ENCODE measurements around the gene MACROH2A2. TPM values are rescaled to one million over a fixed set of nuclear protein-coding genes. Genes with fewer than 3 reads are reported as not detected.
A peak's percentile ranks its signal among the peaks of the same experiment; 100 is the strongest.

The MACROH2A2 gene
- polyA plus RNA-seq, 3 donors: 77.3 to 95.7 (median 95.0) TPM

DNA sequence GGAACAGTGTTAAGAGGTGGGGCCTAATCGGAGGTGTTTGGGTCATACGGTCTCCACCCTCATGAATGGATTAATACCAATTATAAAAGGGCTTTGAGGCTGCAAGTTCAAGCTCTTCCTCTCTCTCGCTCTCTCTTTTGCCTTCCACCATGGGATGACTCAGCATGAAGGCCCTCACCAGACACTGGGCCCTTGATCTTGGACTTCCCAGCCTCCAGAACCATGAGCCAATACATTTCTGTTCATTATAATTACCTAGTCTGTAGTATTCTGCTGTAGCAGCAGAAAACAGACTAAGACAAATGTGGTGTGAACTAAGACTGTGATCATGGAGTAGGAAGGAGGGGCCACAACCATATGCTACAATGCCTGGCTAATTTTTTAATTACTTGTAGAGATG is 72.3 kb downstream of the MACROH2A2 start:
- DNase-seq: no peak

DNA sequence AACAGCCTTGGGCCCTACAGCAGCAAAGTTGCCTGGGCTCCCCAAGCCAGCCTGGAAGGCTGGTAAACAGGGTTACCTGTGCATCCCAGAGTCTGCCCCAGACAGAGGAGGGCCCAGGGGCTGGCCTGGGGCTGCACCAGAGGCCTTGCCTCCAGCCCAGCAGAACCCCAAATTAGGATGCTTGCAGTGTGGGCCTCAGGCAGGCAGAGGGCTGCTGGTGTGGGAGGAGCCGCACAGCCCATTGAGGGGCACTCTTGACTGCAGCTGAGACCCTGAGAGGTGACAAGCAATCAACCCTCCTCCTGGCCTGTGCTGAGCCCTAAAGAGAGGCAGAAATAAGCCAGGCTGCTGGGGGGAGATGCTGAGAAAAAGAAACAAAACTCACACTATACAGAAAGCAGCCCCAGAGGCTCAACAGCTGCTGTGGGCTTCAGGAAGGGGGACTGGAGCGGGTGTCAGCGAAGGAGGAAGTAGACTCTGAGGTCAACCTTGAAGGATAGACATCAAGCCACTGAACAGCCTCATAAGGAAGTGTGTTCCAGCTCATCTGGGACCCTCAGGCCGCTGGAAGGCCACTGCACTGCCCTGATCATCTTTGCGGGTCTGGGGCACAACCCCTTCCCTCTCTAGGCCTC is 73.4 kb downstream of the MACROH2A2 start:
- DNase-seq: no peak

DNA sequence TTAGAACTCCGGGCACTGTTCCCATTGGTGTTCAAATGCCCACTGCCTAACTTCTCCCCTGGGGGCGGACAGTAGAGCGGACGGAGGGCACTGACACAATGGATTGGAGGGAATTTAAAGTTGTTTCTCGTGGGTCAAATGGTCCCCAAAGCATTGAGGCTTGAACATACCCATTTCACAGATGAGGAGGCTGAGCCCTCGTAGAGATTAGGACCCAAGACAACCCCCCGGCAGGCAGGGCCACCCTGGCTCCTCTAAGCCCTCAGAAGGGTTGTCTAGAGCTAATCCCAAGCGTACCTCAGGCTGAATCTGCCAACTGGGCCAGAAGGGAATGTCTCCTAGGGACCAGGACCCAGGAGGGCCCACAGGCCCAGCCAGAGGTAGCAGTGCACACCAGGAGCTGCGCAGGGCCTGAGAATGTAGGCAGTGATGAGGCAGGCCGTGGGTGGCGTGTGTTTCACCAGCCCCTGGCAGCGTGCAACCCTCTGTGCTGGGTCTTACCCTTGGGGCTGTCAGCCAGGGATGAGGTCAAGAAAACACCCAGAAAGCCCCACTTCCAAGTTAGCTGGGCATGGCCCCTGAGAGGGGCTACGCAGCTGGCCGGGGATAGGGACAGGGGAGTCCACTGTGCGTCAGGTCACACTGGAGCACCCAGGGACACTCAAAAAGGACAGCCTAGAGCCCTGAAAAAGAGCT is 74.2 kb downstream of the MACROH2A2 start:
- DNase-seq: no peak

DNA sequence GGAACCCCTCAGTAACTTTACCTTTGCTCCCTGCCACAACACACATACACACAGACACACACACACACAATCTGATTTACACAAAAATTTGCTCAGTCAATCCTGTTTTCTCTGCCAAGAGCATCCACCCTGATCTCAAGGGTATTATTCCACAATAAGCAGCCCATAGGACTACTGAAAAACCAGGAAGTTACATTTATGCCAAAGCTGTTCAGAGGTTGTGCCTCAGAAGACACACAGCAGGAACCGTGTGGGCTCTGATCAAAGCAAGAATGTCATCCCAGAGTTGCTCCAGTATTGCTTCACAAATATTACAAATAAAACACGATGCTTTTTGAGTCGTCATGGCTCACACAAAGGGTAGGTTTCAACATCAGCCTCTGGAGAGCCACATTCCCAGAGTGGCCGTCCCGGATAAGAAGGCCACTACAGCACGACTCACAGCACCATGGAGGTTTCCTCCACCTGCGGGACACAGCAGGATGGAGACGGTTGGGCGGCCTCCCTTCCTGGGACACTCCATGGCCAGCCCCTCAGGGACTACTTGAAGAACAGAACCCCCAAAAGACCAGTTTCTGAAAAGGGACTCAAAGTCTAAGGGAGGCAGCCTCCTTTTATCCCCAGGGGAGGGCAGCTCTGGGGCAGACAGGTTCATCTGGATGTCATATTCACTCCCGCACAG is 78.4 kb downstream of the MACROH2A2 start:
- DNase-seq: no peak

DNA sequence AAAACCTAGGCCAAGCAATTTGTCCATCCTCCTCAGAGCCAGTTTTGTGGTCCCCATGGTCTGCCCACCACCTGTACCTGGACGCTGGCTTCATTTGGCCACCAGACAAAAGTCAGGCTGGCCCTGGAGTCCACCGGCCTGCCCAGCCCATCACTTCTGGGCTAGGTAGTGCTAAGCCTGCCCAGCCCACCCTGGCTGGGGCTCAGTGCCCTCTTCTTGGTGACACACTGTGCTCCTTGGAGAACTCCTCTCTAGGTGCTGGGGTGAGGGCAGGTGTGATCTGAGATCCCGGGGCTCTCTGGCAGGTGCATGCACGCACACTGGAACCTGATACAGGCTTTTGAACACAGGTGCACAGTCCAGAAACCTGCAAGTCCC is 78.9 kb downstream of the MACROH2A2 start:
- DNase-seq: no peak

DNA sequence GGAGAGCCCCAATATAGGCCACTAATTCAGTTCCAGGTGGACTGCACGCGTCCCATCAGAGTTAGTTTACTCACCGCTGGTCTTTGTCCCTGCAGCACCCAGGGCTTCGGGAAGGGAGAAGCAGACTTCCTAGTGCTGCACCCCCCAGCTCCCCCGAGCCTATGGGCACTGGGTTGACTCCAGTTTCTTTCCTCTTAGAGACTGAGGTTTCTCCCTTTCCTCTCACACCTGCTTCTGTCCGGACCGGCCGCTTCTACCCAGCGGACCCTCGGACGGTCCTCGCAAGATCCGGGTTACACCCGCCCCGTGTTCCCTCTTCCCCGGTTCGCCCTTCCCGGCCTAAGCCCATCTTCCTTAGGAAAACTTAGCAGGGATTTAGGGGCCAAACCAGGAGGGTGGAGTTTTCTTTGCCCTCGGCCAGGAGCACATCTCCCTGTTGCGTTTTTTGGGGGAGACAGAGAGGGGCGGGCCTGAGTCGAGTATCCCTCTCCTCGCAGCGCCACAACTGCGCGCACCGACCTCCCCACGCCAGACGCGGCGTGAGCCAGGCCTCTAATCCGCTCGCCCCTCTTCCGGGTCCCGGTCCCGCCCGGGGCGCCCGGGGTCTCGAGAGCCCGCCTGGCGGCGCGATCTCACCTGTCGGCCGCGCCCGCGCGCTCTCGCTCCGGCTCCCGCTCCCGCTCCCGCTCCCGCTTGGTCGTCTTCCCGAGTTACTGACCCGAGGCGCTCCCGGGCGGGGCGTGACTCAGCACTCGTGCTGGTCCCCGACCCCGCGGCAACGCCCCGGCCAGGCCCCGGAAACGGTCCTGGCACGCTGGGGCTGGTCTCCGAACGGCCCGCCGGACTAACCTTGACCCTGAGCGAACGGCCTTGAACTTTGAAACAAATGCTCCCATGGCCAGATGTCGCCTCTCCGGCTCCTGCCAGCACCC is 79.7 kb downstream of the MACROH2A2 start, which contains the start of gene AIFM2:
Gene AIFM2, minus strand, starts transcription at position 728 of the 932 bp plus-strand sequence. CDS start 8,741 bp downstream, outside the sequence.
- peak; percentile 65 for DNase-seq

DNA sequence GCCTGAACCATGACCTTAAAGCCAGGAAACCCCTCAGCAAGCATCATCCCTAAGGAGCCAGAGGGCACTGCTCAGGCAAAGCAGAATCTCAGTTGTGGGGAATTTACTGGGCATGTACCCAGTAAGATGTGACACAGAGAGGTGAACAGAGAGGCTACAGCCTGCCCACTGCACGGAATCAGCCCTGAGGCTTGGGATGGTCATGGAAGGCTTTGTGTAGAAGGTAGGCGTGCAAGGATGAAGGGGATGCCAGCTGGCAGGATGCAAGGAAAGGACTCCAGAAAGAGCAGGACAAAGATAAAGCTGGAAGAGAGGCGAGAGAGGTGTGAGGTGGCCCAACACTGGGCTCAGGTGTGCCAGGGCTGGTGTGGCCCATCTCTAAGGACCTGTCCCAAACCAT is 82.4 kb downstream of the MACROH2A2 start:
- DNase-seq: no peak

DNA sequence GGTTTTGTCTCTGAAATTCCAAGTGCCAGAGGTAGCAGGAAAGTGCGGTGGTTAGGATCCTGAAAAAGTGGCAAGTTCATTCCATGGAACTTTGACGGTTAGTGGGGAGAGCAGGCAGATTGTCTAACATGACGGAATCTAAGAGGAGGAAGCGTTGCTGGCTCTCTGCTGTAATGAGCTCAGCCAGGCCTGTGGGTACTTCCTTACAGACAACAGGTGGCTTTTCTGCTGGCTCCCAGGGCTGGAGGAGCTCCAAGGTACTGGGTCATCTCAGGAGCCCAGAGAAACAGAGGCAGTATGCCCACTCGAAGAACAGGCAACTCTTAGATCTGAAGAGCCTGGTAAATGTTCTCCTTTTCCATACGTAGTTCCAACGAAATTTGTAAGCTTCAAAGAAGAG is 83.0 kb downstream of the MACROH2A2 start:
- no peak for DNase-seq

DNA sequence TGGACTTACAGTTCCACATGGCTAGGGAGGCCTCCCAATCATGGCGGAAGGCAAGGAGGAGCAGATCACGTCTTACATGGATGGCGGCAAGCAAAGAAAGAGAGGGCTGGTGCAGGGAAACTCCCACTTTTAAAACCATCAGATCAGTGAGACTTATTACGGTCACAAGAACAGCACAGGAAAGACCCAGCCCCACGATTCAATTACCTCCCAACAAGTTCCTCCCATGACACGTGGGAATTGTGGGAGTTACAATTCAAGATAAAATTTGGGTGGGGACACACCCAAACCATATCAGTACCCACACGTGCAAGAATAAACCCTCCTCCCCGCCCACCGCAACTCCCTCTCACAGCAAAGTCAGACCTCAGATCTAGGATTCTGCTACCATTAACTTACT is 84.5 kb downstream of the MACROH2A2 start:
- DNase-seq: no peak

DNA sequence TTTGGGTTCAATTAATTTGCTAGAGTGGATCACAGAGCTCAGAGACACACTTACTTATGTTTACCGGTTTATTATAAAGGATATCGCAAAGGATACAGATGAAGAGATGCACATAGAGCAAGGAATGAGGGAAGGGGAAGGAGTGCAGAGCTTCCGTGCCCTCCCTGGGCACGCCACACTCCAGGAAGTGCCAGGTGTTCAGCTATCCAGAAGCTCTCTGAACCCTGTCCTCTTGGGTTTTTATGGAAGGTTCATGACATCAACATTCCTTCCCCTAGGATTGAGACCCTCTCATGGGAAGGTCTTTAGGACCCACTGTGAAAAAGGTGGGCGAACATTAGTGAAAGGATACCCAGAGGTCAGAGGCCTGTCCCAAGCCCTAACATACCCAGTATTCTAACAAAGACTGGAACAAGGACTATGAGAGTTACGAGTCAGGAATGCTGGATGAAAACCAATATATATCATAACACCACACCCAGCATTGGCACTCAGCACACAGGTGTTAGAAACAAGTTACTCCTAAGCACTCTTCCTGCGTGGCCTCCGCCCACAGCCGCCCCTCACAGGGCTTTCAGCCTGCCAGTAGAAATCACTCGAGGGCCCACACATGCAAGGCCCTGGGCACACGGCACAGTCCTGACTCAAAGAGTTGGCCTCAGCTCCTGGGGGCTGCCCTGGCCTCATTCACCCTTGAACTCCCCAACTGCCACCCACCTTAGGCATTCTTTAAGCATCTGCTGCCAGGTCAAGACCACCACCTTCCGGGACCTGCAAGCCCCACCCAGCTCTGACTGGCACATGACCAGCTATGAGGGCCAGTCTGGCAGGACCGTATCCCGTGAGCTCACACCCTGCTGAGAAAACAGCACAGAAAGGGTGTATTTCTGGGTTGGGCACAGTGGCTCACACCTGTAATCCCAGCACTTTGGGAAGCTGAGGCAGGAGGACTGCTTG is 85.6 kb downstream of the MACROH2A2 start:
- no peak for DNase-seq

DNA sequence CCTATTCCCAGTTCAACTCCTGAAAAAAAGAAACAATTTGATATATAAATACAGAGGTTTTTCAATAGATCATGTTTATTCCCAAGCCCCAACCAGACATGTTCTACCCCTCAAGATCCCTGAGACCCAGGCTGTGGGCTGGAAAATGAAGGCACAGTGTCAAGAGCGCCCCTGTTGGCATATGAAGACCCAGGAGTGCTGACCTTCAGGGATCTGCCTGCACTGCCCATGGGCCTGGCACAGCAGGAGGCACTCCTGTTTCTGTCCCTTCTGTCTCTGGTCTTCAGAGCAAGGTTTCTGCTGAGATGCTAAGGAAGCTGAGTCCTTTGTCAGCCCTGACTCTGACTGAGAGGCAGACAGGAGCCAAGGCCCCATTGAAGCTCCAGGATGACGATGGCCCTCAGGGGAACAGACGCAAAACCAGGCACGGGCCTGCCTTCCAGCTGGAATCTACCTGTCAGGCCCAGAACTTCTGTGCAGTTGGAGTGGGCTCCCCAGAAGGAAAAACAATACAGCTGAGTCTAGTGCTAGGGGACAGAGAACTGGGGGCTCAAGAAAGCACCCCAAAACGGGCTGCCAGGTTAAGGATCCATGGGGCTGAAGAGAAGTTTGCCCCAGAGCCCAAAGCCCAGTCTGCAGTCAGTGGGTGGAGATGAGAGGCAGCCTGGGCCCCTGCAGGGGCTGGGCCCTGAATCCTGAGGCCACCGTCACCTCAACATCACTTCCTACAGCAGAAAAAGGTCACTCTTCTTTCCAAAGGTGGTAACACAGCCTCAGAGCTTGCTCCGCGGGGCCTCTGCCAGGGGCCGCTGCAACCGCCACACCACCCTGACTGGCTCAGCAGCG is 86.7 kb downstream of the MACROH2A2 start:
- DNase-seq: no peak

DNA sequence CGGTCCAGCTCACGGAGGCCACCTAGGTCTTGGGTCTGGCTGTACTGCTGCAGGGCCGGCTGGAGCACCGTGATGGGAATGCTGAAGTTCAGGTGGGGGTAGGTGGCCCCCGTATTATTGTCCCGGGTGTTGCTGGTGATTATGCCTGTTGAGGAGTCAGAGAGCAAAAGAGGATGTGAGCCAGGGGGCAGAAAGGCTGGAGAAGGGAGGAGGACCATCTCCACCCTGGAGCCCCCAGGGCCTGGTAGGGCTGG is 87.3 kb downstream of the MACROH2A2 start:
- DNase-seq: no peak

DNA sequence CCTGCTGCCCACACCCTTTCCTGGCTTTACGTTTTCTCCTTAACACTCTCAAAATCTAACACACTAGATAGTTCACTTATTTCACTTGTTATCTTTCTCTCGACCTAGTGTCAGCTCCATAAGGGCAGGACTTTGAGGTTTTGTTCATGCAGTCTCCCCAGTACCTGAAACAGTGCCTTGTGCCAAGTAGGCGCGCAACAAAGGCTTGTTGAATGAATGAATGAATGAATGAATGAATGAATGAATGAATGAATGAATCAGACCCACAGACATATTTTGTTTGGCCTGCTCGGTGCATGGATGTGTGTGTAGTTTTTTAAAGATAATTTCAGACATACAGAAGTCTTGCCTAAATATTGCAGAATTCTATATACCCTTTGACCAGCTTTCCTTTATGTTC is 87.7 kb downstream of the MACROH2A2 start:
- no peak for DNase-seq

DNA sequence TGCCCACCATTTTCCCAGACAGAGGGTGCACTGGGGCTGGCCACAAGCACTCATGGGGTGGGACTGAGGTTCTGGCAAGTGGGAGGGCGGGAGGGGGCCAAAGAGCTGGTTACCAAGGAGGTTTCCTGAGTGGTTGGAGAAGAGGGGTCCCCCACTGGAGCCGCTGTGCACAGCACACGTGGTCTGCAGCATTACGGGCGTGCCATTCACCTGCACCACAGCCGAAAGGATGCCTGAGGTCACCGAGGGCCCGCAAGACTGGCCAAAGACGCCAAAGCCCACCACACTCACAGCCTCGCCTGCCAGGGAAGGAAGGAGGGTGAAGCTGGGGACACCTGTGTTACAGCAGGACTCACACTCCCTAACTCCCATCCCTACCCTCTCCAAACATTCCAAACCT is 89.9 kb downstream of the MACROH2A2 start:
- DNase-seq: no peak

DNA sequence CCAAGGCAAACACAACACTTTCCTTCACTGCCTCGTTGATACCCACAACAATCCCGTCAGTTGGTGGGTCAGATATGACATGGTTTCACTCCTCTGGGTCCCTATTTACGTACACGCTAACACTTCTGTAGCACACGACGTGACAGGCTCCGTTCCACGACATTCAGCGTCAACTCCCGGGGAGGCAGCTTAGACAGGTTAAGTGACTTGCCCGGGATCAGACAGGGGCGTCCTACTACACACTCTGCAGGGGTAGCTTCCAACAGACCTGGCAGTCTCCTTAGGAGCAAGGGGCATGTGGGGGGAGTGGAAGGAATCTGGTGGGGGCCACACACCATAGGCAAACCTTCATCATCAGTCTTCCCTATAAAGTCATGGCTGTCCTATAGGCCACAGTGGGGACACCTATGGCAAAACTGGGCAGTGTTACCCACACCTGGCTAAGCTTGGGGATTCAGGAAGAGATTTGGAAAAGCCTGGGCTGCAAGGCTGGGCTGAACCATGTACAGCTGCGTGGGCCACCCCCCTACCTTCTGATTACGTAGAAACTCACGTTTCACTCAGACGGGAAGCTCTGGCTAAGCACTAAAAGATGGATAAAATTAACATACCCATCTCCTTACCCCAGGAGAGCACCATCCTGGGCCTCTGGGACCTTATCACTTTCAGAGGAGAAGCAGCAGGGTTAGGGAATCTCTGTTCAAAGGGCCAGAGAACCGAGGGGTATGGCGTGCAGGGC is 91.9 kb downstream of the MACROH2A2 start:
- no peak for DNase-seq

DNA sequence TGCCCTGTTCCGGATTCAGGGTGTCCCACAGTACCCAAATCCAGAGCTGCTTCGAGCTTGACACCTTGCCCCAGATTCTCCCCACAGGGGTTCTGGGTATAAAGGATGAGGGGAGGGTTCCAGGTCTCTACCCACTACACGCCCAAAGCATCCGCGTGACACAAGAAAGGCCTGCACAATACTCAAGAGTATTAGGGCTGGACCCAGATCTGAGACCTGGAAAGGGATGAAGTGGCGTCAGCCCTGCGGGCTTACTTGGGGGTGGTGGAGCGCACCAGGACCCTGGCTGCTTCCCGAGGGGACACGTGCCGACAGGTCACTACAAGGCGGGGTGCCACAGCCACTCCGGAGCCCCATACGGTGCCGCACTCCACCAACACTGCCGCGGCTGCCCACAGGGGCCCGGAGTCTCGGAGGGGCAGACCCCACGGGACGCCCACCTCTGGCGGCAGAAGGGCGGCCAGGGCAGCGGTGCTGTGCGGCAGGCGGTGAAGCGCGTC is 92.6 kb downstream of the MACROH2A2 start:
- no peak for DNase-seq

DNA sequence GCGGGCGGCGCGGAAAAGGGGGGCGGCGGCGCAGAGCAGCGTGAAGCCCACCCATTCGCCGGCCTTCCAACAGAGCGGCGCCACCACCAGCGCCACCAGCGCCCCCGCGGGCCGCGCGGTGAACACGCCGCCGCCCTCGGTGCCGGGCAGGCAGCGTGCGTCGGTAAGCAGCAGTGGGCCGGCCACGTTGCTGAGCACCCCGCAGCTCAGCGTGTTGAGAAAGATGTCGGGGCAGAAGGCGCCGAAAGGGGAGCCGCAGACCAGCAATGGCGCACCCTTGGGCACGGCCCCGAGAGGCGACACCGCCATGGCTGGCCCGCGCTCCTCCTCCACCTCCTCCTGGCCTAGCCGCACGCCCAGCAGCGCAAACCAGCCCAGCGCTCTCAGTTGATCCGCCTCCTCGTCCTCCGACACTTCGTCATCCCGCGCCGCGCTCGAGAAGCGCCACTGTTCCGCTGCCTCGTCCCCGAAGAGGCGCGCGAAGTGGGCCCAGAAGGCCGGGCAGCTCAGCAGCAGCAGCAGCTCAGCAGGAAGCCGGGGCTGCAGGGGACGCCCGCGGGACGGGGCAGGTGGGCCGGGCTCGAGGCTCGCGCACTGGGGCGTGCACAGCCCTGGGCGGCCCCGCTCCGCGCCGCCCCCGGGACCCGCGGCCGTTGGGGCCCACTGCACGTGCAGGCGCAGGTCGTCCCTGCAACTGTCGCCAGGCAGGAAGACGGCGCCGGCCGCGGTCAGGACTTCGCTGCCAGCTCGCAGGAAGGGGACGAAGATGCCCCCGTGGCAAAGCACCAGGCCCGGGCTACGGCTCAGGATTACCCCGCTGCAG is 93.2 kb downstream of the MACROH2A2 start:
- DNase-seq: peak; percentile 65

All from renal pelvis (tissue), 4 donors.